Thoracic aorta (tissue), 2 donors: Measurements from ENCODE around the gene LCE3B. TPM values are rescaled to one million over a fixed set of nuclear protein-coding genes. Genes with fewer than 3 reads are reported as not detected.

Experiments
- ATAC-seq: fragments of 150-250 bp; one replicate; pipeline ENCODE4 v1.8.0; 2017; ENCODE audit warnings: low read depth; ENCODE audit not compliant: insufficient number of reproducible peaks, low FRiP score
- DNase-seq: peaks from one replicate; pipeline ENCODE4 v3.0.0-alpha.2; 2020; ENCODE audit warnings: low spot score
- H3K27ac ChIP-seq, 2 donors: fragments of 200-600 bp; sonication (generic); 1 replicate in 1 of 2; 2 replicates in 1 of 2; pipeline ENCODE4 v1.5.1; 2016; ENCODE audit warnings: mild to moderate bottlenecking in 2 of 2, moderate library complexity in 2 of 2
- H3K27me3 ChIP-seq: fragments of 200-600 bp; sonication (generic); replicated peaks from 2 replicates; pipeline ENCODE4 v1.6.0; 2016; ENCODE audit warnings: mild to moderate bottlenecking; ENCODE audit not compliant: insufficient read depth
- H3K36me3 ChIP-seq: fragments of 200-600 bp; sonication (generic); one replicate; pipeline ENCODE4 v1.5.1; 2016
- H3K4me1 ChIP-seq, 2 donors: fragments of 200-600 bp; sonication (generic); 1 replicate in 1 of 2; 2 replicates in 1 of 2; pipeline versions ENCODE4 v1.5.1 to v1.6.0; 2016; ENCODE audit warnings: low read depth in 2 of 2, mild to moderate bottlenecking in 1 of 2; ENCODE audit not compliant: control insufficient read depth in 1 of 2
- H3K4me3 ChIP-seq: fragments of 200-600 bp; sonication (generic); 2 replicates; pipeline ENCODE4 v1.5.1; 2016; ENCODE audit warnings: mild to moderate bottlenecking
- H3K9me3 ChIP-seq: fragments of 200-600 bp; sonication (generic); 2 replicates; pipeline ENCODE4 v1.5.1; 2016
- total RNA-seq, 2 donors: library from RNA; depleted of rRNA; stranded (reverse); fragments of >200 nt; gene quantifications; one replicate each; pipeline versions ENCODE4 v1.1.0 to v1.2.3, GENCODE V29; 2016
- TF ChIP-seq, protein P1 (sequence below): fragments of 200-600 bp; sonication (generic); IDR thresholded peaks from one replicate; pipeline ENCODE4 v1.5.1; 2019; ENCODE audit warnings: antibody characterized with exemption

The LCE3B gene
- total RNA-seq, 2 donors from 2014 or later: not detected

GRCh38 chr1:152621993-152622392, 8.4 kb downstream of the LCE3B start:
- ATAC-seq (no peak), DNase-seq (no peak)
- no peaks in the 10 kb centered on the region for H3K27me3 ChIP-seq
- H3K36me3 ChIP-seq: no peaks in the 10 kb centered on the region
- no peaks in the 10 kb centered on the region for H3K4me1 ChIP-seq
- TF ChIP-seq, protein P1, sequence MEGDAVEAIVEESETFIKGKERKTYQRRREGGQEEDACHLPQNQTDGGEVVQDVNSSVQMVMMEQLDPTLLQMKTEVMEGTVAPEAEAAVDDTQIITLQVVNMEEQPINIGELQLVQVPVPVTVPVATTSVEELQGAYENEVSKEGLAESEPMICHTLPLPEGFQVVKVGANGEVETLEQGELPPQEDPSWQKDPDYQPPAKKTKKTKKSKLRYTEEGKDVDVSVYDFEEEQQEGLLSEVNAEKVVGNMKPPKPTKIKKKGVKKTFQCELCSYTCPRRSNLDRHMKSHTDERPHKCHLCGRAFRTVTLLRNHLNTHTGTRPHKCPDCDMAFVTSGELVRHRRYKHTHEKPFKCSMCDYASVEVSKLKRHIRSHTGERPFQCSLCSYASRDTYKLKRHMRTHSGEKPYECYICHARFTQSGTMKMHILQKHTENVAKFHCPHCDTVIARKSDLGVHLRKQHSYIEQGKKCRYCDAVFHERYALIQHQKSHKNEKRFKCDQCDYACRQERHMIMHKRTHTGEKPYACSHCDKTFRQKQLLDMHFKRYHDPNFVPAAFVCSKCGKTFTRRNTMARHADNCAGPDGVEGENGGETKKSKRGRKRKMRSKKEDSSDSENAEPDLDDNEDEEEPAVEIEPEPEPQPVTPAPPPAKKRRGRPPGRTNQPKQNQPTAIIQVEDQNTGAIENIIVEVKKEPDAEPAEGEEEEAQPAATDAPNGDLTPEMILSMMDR: no peak
- H3K9me3 ChIP-seq: no peaks in the 10 kb centered on the region
- H3K4me3 ChIP-seq: no peak overlapping the region
- H3K27ac ChIP-seq: no peak overlapping the region

DNA sequence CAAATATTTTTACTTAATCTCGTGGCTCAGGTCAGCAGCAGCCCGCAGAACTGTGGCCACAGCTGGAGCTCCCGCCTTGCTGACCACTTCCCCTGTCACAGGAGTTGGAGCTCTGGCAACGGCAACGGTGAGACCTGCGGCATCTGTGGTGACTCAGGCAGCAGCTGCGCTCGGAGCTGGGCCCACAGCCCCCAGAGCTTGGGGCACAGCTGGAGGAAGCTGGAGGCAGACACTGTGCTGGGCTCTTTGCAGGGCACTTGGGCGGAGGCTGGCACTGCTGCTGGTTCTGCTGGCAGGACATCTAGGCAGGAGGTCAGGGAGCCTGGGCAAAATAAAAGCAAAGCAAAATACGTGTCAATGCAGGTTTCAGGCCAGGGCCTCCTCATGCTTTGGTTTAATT, 9.2 kb downstream of the LCE3B start, which contains the start of gene LCE3A:
Gene LCE3A, minus strand, starts transcription at position 301 of the 400 bp plus-strand sequence. Its CDS starts 0 bp downstream, at position 301.
- H3K4me1 ChIP-seq: no peaks in the 10 kb centered on the region
- H3K27me3 ChIP-seq: no peaks in the 10 kb centered on the region
- H3K9me3 ChIP-seq: no peaks in the 10 kb centered on the region
- no peaks in the 10 kb centered on the region for H3K36me3 ChIP-seq
- DNase-seq (no peak), ATAC-seq (no peak)
- no peak within 1 kb of the TSS for H3K27ac ChIP-seq
- TF ChIP-seq, protein P1: no peak
- no peak within 1 kb of the TSS for H3K4me3 ChIP-seq

DNA sequence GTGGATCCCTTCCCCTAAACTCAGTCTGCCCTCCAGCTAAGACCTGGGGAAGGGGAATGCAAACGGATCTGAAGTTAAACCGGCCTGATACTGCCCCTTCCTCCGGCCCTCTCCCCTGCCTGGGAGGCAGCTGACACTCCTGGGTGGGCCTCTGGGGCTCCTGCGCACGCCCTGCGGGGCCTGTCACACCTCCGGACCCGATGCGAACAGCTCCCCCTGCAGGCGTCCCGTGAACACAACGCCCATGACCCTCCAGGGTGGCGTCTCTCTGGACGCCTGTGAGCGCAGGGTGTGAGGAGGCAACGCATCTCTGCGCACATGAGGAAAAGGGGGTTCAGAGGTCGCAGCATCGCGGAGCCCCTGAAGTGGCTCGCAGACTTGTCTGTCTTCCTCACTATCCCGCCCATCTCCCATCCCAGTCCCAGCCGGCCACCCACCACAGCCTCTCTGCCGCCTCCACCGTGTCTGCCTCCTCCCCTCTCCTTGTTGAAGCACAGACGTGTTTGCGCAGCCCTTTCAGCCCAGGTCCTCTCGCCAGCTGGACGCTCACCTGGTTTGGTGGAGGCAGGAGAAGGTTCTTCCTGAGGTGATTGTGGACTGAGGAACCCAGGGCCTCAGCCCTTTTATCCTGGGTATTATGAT, 9.7 kb downstream of the LCE3B start:
- Histone ChIP-seq H3K27ac (no peak overlapping the region), H3K9me3 (no peaks in the 10 kb centered on the region), H3K4me3 (no peak overlapping the region), H3K27me3 (no peaks in the 10 kb centered on the region), H3K4me1 (no peaks in the 10 kb centered on the region), H3K36me3 (no peaks in the 10 kb centered on the region)
- TF ChIP-seq, protein P1: no peak
- no peak for DNase-seq
- no peak for ATAC-seq

- no peak overlapping the region for H3K27ac ChIP-seq
- no peaks in the 10 kb centered on the region for H3K27me3 ChIP-seq
- H3K9me3 ChIP-seq: no peaks in the 10 kb centered on the region
- H3K4me1 ChIP-seq: no peaks in the 10 kb centered on the region
- H3K36me3 ChIP-seq: no peaks in the 10 kb centered on the region
- TF ChIP-seq, protein P1: no peak
- DNase-seq (no peak), ATAC-seq (no peak)
- H3K4me3 ChIP-seq: no peak overlapping the region
Observed at GRCh38 chr1:152626744-152627143, 13.1 kb downstream of the LCE3B start.

- Histone ChIP-seq H3K4me3 (no peak overlapping the region), H3K27ac (no peak overlapping the region), H3K4me1 (no peaks in the 10 kb centered on the region), H3K36me3 (no peaks in the 10 kb centered on the region), H3K27me3 (no peaks in the 10 kb centered on the region), H3K9me3 (no peaks in the 10 kb centered on the region)
- DNase-seq (no peak), ATAC-seq (no peak)
- TF ChIP-seq, protein P1: no peak
Observed at GRCh38 chr1:152630596-152630995, 17.0 kb downstream of the LCE3B start.
